HepG2 (cell line): ENCODE results near the gene KMT2A. TPM values are rescaled to one million over a fixed set of nuclear protein-coding genes. Genes with fewer than 3 reads are reported as not detected.
A peak's percentile ranks its signal among the peaks of the same experiment; 100 is the strongest.

ENCODE experiments used
- CBX1 ChIP-seq: IDR thresholded peaks from one replicate; pipeline ENCODE4 v1.6.1; 2016; ENCODE audit warnings: antibody characterized with exemption, low read depth
- FLYWCH1 ChIP-seq: sonication (generic); formaldehyde crosslinking; IDR thresholded peaks from 2 replicates; pipeline ENCODE4 v1.8.1; 2023; ENCODE audit warnings: mild to moderate bottlenecking, missing genetic modification reagents
- MIER2 ChIP-seq: IDR thresholded peaks from 2 replicates; pipeline ENCODE4 v1.6.1; 2016; ENCODE audit warnings: missing biosample characterization, missing genetic modification reagents
- NONO ChIP-seq, 2 experiments: fragments of 450-650 bp in 1 of 2; sonication (generic) in 1 of 2; formaldehyde crosslinking in 1 of 2; IDR thresholded peaks in 1 of 2; conservative IDR thresholded peaks in 1 of 2; 2 replicates each; pipeline versions ENCODE4 v1.6.1 to v1.8.0; 2017 to 2022; ENCODE audit warnings: mild to moderate bottlenecking in 1 of 2, missing genetic modification reagents in 1 of 2, moderate library complexity in 1 of 2
- ONECUT2 ChIP-seq: sonication (generic); formaldehyde crosslinking; IDR thresholded peaks from 2 replicates; pipeline ENCODE4 v1.4.0; 2020; ENCODE audit warnings: missing genetic modification reagents
- STAG1 ChIP-seq: sonication (generic); formaldehyde crosslinking; IDR thresholded peaks from 2 replicates; pipeline ENCODE4 v1.4.0; 2020; ENCODE audit warnings: missing genetic modification reagents
- TBX3 ChIP-seq: fragments of 450-650 bp; IDR thresholded peaks from 2 replicates; pipeline ENCODE4 v1.6.1; 2017; ENCODE audit warnings: antibody characterized with exemption, mild to moderate bottlenecking, inconsistent platforms, borderline replicate concordance
- XRCC5 ChIP-seq: fragments of 200-400 bp; formaldehyde crosslinking; optimal IDR thresholded peaks from 2 replicates; pipeline ENCODE3; 2017; ENCODE audit warnings: mild to moderate bottlenecking, low read length
- YEATS2 ChIP-seq: sonication (generic); formaldehyde crosslinking; IDR thresholded peaks from 2 replicates; pipeline ENCODE4 v1.4.0; 2020; ENCODE audit warnings: missing genetic modification reagents, borderline replicate concordance
- ZFP90 ChIP-seq: sonication (generic); formaldehyde crosslinking; IDR thresholded peaks from 2 replicates; pipeline ENCODE4 v1.8.0; 2022; ENCODE audit warnings: missing genetic modification reagents, mild to moderate bottlenecking, inconsistent platforms, borderline replicate concordance
- ZNF232 ChIP-seq: sonication (generic); formaldehyde crosslinking; IDR thresholded peaks from 2 replicates; pipeline ENCODE4 v1.4.0; 2020; ENCODE audit warnings: missing genetic modification reagents, borderline replicate concordance
- ZNF335 ChIP-seq: sonication (generic); formaldehyde crosslinking; IDR thresholded peaks from 2 replicates; pipeline ENCODE4 v1.4.0; 2020; ENCODE audit warnings: missing genetic modification reagents
- ZNF354B ChIP-seq: sonication (generic); formaldehyde crosslinking; IDR thresholded peaks from 2 replicates; pipeline ENCODE4 v1.8.0; 2022; ENCODE audit warnings: mild to moderate bottlenecking, missing genetic modification reagents
- ZSCAN9 ChIP-seq: IDR thresholded peaks from 2 replicates; pipeline ENCODE4 v1.6.1; 2016; ENCODE audit warnings: borderline replicate concordance
- polyA plus RNA-seq, 8 experiments: library from polyadenylated mRNA; depleted of rRNA in 3 of 8; stranded (reverse) in 7 of 8; unstranded in 1 of 8; fragments of >200 nt; fragmentation: Illumina TruSeq in 4 of 8; extraction: Trizol in 4 of 8; gene quantifications; 2 replicates each; pipeline versions ENCODE4 v1.2.1 to v1.2.3, GENCODE V29; 2011 to 2016; ENCODE audit warnings: low read depth in 4 of 8, missing spikeins in 1 of 8, mixed read lengths in 1 of 8; ENCODE audit not compliant: insufficient read depth in 1 of 8
- total RNA-seq, 5 experiments: library from RNA; depleted of rRNA; stranded (reverse); fragments of >200 nt; fragmentation: Illumina TruSeq; extraction: Trizol; gene quantifications; 2 replicates each; pipeline ENCODE4 v1.2.3, GENCODE V29; 2016; ENCODE audit warnings: low read depth in 1 of 5
- TF ChIP-seq, protein P1 (sequence below): sonication (generic); formaldehyde crosslinking; IDR thresholded peaks from 2 replicates; pipeline ENCODE4 v1.5.0; 2020; ENCODE audit warnings: mild to moderate bottlenecking, missing genetic modification reagents
- TF ChIP-seq, protein P2 (sequence below): sonication (generic); formaldehyde crosslinking; IDR thresholded peaks from 2 replicates; pipeline ENCODE4 v1.5.0; 2020; ENCODE audit warnings: missing genetic modification reagents
- TF ChIP-seq, protein P3 (sequence below): sonication (generic); formaldehyde crosslinking; IDR thresholded peaks from 2 replicates; pipeline ENCODE4 v1.4.0; 2020; ENCODE audit warnings: missing genetic modification reagents
- TF ChIP-seq, protein P4 (sequence below): sonication (generic); formaldehyde crosslinking; IDR thresholded peaks from 2 replicates; pipeline ENCODE4 v1.4.0; 2020; ENCODE audit warnings: mild to moderate bottlenecking, low read depth, missing genetic modification reagents
- TF ChIP-seq, protein P5 (sequence below): sonication (generic); formaldehyde crosslinking; IDR thresholded peaks from 2 replicates; pipeline ENCODE4 v1.4.0; 2020; ENCODE audit warnings: mild to moderate bottlenecking, missing genetic modification reagents, borderline replicate concordance

KMT2A gene
- total and polyA plus RNA-seq, 2 of the 13 experiments (the other 11 are each of a cell fraction or from before 2014, with no cell fraction given), result 12.4 to 20.0 TPM

DNA sequence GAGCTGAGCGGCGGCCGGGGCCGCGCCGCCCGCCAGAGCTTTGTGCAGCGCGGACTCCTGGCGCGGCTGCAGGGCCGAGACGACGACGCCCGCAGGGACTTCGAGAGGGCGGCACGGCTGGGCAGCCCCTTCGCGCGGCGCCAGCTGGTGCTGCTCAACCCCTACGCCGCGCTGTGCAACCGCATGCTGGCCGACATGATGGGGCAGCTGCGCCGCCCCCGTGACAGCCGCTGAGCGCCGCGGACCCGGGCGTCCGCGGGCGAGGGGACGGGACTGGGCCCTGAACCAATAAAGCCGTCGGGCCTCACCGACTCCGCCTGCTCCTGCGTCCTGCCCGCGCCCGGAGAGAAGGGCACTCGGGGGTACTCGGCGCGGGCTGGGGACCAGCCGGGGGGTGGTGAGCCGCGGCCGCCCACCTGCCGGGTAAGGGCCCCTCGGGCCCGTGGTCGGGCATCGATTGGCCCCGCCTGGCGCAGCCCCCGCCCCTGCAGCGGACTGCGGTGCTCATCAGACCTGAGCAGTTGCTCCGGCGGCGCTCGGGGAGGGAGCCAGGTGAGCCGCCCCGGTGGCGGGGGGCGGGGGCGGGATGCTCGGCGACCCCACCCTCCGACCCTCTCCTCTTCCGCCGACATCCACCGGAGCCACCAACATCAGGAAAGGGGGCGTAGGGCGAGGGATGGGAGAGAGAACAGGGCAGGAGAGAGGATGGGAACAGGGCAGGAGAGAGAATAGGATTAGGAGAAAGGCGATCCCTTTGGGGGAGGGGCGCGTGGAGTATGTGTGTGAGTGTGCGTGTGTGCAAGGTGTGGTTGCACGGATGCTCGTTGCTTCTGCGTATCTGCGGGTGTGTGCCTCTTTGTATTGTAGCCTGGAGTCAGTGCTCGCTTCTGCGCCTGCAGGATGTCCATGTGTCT lies 94.6 kb downstream of the KMT2A start, which contains the start of gene TMEM25 (continued):
- TF ChIP-seq, protein P1, sequence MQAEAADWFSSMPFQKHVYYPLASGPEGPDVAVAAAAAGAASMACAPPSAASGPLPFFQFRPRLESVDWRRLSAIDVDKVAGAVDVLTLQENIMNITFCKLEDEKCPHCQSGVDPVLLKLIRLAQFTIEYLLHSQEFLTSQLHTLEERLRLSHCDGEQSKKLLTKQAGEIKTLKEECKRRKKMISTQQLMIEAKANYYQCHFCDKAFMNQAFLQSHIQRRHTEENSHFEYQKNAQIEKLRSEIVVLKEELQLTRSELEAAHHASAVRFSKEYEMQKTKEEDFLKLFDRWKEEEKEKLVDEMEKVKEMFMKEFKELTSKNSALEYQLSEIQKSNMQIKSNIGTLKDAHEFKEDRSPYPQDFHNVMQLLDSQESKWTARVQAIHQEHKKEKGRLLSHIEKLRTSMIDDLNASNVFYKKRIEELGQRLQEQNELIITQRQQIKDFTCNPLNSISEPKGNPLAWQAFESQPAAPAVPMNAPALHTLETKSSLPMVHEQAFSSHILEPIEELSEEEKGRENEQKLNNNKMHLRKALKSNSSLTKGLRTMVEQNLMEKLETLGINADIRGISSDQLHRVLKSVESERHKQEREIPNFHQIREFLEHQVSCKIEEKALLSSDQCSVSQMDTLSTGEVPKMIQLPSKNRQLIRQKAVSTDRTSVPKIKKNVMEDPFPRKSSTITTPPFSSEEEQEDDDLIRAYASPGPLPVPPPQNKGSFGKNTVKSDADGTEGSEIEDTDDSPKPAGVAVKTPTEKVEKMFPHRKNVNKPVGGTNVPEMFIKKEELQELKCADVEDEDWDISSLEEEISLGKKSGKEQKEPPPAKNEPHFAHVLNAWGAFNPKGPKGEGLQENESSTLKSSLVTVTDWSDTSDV, result no peak
- TF ChIP-seq MIER2 (CRISPR knock-in tag) (no peak), ZNF335 (CRISPR knock-in tag) (no peak; the same call in 1 of the 2 replicates), ZNF354B (no peak), ZFP90 (CRISPR knock-in tag) (peak; percentile 40; the same call in 1 of the 2 replicates), XRCC5 (peak; percentile 94), ZSCAN9 (peak; percentile 76; the same call in 1 of the 2 replicates), ZNF232 (CRISPR knock-in tag) (0 out of 2 replicates have a peak, but pooled peaks have one; percentile 21), FLYWCH1 (no peak), TBX3 (no peak), NONO (IDR thresholded peaks at IDR 0.05) (no peak), NONO (CRISPR knock-in tag; conservative IDR thresholded peaks at IDR 0.05) (peak; percentile 83), YEATS2 (CRISPR knock-in tag) (peak; percentile 47; the same call in 1 of the 2 replicates), CBX1 (no peak), ONECUT2 (CRISPR knock-in tag) (no peak), STAG1 (CRISPR knock-in tag) (no peak; the same call in 1 of the 2 replicates)
- TF ChIP-seq, protein P2, sequence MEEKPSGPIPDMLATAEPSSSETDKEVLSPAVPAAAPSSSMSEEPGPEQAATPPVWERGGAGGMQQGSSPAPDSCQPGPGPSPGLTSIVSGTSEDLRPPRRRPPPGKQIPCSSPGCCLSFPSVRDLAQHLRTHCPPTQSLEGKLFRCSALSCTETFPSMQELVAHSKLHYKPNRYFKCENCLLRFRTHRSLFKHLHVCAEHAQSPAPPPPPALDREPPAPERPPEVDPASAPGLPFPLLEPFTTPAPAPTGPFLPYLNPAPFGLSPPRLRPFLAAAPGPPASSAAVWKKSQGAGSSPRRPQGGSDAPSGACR (CRISPR knock-in tag), result no peak
- TF ChIP-seq, protein P3, sequence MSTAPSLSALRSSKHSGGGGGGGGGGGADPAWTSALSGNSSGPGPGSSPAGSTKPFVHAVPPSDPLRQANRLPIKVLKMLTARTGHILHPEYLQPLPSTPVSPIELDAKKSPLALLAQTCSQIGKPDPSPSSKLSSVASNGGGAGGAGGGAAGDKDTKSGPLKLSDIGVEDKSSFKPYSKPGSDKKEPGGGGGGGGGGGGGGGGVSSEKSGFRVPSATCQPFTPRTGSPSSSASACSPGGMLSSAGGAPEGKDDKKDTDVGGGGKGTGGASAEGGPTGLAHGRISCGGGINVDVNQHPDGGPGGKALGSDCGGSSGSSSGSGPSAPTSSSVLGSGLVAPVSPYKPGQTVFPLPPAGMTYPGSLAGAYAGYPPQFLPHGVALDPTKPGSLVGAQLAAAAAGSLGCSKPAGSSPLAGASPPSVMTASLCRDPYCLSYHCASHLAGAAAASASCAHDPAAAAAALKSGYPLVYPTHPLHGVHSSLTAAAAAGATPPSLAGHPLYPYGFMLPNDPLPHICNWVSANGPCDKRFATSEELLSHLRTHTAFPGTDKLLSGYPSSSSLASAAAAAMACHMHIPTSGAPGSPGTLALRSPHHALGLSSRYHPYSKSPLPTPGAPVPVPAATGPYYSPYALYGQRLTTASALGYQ, result no peak
- TF ChIP-seq, protein P4, sequence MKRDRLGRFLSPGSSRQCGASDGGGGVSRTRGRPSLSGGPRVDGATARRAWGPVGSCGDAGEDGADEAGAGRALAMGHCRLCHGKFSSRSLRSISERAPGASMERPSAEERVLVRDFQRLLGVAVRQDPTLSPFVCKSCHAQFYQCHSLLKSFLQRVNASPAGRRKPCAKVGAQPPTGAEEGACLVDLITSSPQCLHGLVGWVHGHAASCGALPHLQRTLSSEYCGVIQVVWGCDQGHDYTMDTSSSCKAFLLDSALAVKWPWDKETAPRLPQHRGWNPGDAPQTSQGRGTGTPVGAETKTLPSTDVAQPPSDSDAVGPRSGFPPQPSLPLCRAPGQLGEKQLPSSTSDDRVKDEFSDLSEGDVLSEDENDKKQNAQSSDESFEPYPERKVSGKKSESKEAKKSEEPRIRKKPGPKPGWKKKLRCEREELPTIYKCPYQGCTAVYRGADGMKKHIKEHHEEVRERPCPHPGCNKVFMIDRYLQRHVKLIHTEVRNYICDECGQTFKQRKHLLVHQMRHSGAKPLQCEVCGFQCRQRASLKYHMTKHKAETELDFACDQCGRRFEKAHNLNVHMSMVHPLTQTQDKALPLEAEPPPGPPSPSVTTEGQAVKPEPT, result peak; percentile 53; the same call in 1 of the 2 replicates
- TF ChIP-seq, protein P5, sequence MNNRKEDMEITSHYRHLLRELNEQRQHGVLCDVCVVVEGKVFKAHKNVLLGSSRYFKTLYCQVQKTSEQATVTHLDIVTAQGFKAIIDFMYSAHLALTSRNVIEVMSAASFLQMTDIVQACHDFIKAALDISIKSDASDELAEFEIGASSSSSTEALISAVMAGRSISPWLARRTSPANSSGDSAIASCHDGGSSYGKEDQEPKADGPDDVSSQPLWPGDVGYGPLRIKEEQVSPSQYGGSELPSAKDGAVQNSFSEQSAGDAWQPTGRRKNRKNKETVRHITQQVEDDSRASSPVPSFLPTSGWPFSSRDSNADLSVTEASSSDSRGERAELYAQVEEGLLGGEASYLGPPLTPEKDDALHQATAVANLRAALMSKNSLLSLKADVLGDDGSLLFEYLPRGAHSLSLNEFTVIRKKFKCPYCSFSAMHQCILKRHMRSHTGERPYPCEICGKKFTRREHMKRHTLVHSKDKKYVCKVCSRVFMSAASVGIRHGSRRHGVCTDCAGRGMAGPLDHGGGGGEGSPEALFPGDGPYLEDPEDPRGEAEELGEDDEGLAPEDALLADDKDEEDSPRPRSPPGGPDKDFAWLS, result no peak
